NCI-H2171 (cell line): Measurements from ENCODE around the gene KIAA1217.

Source experiments
- DNase-seq: peaks from one replicate; lab custom pipeline; 2025; lab: John Stamatoyannopoulos, UW

The KIAA1217 gene

DNA sequence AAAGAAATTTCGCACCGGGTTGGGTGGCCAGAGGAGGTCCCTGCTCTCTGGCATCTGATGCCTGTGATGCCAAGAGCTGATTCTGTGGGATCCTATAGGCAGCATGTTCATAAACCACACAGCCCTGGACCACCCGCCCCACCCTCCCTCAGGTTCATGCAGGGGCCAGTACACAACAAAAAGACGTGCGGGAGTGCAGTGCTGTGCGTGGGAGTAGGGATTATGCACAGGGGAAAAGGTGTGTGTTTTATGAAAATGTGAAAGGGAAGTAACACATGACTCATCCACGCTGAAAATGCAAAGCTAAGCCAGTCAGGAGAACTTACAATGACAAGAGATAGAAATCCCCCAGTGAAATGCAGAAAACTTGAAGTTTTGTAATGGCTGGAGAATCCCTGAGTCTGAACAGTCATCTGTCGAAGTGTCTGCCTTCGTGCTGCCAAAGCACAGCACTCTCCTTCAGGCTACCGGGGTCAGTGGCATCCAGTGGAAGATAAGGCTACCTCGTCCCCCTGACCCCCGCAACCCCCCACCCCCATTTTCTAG, 1.1 kb downstream of the KIAA1217 start:
- DNase-seq = no peak

DNA sequence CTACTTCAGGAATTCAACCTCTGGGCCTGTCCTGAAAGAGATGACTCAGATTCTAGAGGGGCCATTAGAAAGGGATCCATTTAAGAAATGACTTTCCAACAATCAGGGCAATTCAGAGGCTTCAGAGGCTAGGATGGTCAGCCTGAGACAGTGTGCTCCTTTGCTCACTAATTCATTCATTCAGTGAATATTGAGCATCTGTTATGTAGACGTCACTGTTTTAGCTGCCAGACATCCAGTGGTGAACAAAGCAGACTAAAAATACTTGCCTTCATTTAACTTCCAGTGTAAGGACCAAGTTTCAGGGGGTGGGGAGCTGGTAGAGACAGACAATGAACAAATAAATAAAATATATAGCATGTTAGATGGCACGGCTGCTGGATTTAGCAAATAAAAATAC, 1.6 kb downstream of the KIAA1217 start:
- no peak for DNase-seq

DNA sequence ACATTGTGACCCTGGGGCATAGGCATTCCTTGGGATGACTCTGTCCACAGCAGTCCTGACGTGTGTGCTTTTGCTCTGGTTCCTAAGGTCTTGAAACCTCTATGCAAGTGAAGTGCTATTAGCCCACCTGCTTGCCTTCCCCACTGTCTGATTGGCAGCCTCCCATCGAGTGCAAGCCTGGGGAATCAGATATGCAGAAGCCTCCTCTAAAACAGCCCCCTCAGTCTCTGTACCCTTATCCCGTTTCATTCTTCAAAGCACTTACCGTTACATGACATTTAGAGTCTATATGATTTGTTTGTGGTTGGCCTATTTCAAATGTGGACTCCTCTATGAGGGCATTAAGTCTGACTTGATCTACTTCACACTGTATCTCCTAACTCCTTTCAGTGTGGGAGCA, 4.3 kb downstream of the KIAA1217 start:
- DNase-seq = no peak

DNA sequence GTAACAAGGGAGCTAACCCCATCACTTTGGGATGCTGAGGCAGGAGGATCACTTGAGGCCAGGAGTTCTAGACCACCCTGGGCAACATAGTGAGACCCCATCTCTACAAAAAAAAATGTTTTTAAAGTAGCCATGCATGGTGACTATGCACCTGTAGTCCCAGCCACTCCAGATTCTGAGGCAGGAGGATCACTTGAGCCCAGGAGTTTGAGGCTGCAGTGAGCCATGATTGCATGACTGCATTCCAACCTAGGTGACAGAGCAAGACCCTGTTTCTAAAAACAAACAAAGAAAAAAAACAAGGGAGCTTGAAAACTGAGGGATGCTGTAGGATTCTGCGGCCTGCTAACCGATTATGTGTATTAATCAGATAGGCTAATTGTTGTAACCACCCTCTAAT, 4.9 kb downstream of the KIAA1217 start:
- no peak for DNase-seq

DNA sequence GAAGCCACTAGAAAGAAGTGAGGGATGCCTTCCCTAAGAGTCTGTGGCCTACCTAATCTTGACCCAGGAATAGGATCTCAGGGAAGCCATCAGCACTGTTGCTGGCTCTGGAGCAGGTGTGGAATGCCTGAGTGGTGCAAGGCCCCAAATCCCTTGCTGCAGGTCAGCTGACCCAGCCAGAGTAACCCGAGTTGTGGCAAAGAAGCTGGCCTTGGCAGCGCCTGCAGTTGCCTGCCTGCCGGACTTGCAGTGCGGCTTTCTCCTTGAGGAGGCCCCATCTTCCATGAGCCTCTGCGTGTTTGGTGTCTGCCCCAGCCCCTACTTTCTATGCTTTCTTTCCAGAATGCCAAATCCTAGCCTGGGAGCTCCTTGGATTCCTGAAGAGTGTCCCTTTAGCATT, 5.8 kb downstream of the KIAA1217 start:
- DNase-seq = no peak

DNA sequence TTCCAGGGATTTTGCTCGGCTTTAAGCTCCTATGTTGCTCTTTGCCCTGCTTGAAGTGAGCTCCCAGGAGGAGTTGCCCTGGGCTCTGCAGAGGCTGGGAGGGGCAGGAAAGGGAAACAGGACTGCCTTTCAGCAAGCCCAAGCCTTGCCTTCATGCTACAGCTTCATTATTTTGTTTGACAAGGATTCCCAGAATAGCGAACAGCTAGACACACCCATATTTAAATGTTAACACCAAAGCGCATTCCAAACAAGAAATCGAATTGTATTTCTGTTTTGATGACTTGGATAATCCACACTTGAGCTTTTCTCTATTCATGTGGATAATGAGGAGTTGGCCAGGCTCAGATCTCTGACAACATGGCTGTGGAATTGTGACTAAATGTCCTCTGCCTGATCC, 6.3 kb downstream of the KIAA1217 start:
- no peak for DNase-seq

DNA sequence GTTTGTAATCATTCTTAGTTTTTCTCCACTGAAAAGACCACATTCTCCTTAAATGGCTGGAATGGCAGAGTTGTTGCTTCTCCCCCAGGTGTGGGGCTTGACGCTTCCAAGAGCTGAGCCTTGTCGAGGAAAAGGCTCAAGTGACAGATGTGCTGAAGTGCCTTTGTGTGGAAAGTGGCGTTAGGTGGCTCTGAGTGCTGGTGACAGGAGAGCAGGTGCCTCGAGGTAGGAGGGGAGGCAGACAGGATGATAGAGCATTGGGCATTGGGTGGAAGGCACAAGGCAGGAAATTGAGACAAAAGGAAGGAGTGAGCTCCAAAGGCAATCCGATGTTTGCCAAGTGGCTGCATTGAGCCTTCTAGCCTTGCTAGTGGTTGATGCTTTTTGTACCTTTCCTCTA, 6.7 kb downstream of the KIAA1217 start:
- no peak for DNase-seq

DNA sequence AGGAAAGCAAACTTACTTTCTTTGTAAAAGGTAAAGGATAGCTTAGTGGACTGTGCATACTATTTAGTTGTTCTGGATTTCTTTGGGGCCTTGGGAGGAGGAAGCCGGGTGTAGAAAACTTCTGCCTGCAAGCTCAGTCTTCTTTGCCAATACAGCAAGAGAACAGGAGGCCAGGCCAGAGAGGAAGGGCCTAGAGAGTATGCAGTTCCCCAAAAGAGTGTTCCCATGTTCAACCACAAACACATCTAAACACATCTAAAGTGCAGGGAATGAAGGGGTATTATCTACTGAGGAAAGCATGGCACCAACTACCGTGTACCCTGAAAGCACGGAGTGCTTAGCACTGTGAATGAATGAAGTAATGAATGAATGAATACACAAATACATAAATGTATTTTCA, 11.0 kb downstream of the KIAA1217 start:
- no peak for DNase-seq

DNA sequence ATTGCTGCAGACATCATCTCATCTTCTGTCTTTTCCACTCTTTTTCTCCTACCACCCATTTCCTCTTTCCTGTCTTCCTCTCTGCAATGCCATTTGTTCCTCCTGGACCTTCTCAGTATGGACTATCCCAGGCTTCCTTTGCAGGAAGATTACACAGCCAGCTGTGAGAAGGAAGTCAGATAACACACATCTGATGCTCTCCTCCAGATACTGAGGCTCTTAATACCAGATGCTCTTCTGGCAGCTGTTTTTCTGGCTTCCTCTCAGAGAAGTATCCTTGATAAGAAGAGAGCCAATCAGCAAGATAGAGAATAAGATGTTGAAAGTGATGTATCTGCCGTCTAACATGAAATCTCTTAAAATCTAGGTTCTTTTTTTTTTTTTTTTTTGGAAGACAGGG, 14.4 kb downstream of the KIAA1217 start:
- no peak for DNase-seq

DNA sequence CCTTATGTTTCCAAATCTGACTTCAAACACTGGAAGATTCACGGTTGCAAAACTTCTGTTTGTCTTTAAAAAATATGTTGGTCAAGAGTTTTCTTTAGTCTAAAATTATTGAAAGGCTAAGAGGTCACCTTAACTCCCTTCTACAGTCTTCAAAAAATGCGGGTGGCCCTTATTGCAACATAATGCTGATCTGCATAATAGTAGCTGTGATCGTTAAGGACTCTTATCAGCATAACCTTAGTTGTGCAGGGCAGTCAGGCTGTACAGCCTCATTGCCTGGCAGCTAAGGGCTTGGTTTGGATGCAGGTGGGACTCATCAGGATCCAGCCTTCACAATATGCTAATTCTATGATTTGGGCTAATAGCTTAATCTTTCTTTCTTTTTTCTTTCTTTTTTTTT, 15.0 kb downstream of the KIAA1217 start:
- no peak for DNase-seq

DNA sequence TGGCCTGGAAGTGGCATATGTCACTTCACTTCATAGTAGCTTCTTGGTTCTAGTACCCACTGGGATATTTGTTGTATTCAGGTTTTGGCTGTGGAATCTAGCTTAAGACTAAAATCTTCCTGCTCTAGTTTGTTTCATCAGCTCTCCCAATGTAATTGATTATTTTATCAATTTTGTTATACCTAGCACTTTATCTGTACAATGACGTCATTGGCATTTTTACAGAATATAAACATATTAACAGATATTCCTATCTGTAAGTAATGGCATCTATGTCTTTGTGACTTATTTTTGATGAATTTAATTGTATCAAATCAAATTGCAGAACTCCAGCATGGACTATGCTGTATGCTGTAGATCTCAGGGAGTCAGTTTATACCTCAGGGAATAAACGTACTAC, 19.7 kb downstream of the KIAA1217 start:
- DNase-seq = no peak

DNA sequence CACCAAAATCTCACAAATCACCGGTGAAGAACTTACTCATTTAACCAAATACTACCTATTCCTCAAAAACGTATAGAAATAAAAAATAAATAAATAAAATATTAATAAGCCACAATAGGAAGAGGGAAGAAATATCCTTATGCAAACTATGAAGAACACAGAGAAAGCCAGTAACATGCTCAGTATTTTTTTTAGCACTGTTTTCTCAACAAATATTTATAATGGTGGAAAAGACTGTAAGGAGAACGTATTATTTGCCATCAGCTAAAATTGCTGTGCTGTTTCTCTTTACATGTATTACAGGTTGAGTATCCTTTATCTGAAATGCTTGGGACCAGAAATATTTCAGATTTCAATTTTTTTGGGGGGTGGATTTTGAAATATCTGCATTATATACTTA, 21.0 kb downstream of the KIAA1217 start:
- DNase-seq = no peak

DNA sequence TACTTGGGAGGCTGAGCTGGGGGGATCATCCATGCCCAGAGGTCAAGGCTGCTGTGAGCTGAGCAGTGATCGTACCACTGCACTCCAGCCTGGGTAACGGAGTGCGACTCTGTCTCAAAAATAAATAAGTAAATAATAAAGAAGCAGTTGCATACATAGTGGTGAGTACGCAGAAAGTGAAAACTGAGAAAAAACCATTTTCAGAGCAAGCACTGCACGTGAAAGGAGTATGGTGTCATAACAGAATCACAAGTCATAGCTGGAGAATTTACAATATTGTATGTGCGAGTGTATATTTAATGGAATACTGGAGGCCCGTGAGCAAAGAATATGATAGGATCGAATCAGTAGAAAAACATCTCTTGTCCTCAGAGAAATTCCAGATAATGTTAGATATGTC, 22.3 kb downstream of the KIAA1217 start:
- no peak for DNase-seq

DNA sequence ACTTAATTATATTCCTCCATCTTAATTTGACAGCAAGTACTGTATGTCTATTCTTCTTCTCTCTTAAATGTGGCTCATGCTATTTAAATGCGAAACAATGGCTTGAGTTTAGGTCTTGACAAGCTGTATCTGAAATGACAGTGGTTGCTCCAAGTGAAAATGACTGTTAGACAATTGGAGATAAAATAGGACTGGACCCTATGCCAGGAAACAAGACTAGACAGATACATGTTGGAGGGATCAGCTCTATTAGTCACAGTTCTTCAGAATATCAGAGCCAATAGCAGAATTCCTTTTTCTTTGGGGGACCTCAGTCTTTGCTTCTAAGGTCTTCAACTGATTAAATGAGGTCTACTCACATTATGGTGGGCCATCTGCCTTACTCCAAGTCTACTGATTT, 25.8 kb downstream of the KIAA1217 start:
- no peak for DNase-seq

DNA sequence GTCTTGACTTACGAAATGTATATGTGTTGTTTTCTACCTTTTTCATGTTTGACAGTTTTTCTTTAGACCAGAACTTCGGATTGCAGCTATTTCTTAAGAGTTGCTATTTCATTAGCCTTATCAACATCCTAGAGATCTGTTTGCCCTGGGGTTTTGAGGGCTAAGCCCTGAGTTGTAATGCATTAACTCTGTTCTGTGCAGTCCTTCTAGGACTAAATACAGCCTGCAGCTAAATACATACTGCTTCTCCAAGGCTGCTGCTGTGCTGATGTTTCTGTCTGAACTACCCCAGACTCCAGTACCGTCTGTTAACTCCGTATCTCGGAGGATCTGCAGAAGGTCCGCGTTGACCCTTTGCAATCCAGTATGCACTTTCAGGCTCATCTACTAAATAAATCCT, 26.5 kb downstream of the KIAA1217 start:
- no peak for DNase-seq

DNA sequence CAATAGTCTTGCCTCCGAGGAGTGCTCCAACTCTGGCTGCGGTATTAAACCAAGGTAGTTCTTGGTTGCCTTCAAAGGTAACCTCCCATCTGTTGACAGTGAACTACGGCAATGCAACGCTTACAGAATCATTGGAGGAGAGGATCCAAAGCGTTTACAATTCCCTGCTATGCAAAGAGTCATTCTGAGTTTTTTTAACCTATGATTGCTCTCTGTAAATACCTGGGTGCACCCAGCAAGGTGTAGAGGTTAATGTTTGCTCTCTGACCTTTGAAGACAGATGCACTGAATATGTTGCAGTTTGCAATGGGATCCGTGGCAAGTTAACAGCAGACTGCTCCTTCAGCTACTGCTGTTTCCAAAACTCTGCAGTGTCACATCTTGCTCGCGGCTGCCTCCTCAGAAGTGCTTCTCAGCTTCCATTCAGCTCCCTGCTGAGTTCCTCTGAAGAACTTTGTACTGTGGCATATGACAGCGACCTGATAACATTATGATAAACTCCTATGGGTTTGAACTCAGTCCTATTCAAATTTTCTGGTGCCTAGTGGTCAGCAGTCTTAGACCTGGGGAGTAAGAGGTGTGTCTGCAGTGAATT, 29.0 kb downstream of the KIAA1217 start:
- DNase-seq = no peak

DNA sequence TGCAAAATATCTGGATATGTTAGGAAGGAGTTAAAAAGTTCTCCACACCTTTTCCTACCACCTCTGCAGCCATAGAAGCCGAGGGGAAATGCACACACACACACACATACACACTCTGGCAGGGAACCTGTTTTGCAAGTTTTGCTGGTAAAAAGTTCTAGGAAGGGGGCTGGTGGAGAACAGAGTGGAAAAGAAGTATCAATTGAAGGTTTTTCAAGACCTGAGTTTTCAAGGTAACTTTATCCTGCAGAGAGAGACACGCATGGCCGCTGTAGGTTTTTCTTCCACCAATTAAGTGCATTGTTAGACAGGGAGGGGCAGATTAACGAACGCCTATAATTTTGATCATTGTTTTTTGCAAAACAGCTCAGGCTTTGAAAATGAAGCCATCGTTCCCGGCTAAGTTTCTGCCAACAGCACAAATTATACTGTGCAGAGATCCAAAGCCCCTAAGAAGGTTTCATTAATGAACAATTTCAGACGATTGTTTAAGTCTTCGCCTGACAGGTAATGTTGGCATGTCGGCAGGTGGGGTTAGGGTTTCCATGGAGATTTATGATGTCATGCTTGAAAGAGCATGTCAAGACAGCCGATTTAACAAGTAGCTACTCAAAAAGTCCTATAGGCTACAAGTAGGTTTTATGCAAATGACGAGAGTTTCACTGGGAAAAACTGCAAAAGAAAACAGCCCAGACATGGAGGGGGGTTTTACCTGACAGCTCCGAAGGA, 29.7 kb downstream of the KIAA1217 start:
- DNase-seq = no peak

DNA sequence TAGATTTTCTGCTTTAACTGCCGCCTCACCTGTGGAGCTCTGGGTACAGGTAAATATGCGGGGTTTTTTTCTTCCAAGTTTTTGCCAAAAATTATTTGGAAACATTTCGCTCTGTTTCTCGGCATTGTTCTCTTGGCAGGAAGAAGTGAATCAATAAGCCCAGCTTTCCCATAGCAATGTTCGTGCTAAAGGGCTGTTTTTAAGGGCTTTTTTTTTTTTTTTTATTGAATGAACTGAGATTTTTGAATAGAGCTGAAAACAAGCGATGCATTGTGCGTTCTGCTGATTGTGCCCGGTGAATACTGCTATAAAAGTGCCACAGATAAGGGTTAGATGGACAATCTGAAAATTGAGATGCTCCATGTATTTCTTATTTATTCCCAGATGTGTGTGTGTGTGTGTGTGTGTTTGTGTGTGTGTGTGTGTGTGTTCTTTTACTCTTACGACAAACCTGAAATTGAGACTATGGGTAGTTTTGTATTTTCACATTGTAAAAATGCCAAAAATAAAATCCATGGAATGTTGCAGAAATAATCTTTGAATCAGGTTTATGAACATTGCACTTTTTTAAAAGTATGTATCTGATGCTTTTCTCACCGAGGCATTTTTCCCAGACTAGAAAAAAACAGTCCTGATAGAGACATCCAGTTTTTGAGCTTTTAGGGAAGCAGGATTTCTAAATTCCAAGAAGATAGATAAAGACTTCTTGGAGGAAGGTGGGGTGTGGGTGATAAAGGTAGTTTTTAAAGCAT, 30.5 kb downstream of the KIAA1217 start:
- DNase-seq = no peak

DNA sequence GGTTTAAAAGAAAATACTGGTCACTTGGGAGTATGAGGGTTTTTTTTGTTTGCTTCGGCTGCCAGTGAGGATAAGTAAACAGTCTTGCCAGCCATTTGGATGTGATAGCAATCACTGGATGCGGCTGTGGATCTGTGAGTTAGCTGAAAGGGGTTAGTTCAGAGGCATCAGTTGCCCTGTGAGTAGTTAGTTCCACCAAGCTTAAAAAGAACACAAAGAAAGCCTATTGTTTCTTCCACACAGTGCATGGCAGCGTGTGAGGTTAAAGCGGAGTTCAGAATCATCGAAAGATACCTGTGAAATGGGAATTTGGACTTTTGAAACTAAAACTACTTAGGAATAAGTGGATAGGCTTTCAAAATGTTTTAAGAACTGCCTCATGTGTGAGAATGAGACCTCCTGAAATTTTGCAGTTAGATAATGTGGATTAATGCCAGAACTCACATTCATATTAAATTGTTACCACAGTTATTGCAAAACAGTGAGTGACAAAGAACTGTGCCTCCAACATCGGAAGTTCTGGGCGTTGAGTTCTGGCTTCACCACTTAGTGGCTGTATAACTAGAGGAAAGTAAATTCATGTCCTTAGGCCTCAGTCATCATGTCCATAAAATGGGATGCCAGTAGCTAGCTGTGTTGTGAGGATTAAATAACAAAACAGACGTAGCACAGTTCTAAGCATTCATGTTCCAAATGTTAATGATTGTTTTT, 31.3 kb downstream of the KIAA1217 start:
- no peak for DNase-seq

DNA sequence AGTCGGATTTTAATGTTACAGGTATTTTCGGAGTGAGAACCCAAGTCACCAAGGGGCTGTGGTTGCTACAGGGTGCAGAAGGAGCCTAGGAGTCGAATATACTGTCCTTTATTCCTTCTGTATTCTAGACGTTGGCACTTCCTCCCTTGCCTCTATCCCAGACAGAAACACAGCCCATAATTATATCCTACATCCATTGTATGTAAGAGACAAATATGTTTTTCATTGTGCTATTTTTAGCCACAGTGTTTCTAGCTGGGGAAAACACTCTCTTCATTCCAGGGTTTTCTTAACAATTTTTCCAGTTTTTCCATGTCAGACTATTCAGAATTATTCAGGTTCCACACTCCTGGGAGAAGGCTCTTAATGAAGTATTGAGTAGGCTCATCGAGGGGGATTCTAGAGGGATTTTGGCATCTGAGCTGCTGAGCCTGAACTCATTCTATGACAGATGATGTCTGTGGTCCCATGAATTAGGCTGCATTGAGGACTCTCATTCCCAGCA, 32.6 kb downstream of the KIAA1217 start:
- no peak for DNase-seq

DNA sequence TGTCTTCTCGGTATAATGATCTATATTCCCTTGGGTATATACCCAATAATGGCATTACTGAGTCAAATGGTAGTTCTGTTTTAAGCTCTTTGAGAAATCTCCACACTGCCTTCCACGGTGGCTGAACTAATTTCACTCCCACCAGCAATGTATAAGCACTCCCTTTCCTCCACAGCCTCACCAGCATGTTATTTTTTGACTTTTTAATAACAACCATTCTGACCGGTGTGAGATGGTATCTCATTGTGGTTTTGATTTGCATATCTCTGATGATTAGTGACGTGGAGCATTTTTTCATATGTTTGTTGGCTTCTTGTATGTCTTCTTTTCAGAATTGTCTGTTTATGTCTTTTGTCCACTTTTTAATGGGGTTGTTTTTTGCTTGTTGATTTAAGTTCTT, 33.6 kb downstream of the KIAA1217 start:
- DNase-seq = no peak

DNA sequence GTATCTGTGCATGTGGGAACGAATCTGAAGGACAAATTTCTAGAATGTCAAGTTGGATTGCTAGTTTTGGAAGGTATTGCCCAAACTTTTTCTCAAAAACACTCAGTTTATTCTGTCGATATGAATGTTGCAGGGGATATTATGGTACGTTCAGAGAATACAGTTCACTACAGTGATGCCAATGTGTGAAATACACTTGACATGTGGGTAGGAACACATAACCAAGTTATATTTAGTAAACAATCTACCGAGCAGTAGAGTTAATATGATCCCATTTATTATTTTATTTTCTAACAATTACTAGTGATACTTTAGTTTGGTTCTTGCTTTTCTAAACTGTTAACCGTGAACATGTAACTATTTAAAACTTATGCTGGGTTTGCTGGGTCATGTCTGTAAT, 37.4 kb downstream of the KIAA1217 start:
- no peak for DNase-seq
